ENCODE results near the gene ADD2. TPM values are rescaled to one million over a fixed set of nuclear protein-coding genes. Genes with fewer than 3 reads are reported as not detected.
"Not testable (repeated sequence)": the region's sequence is repeated elsewhere in the genome, so short reads cannot be mapped to it uniquely, and the experiment has no call there.

ADD2 gene
- total RNA-seq, 1 donor from 2014 or later = 6.1 TPM

- no peak for DNase-seq
- Mint-ChIP-seq H3K27me3 (peaks cover 4% of the 10 kb centered on the region), H3K9me3 (peaks cover 4% of the 10 kb centered on the region), H3K27ac (no peak overlapping the region), H3K36me3 (ENCODE audit: low read depth) (no peaks in the 10 kb centered on the region), H3K4me1 (no peaks in the 10 kb centered on the region), H3K4me3 (no peak overlapping the region)
- intact Hi-C loops (cut with micrococcal nuclease) = no loop called here
These were observed 16.1 kb downstream of the ADD2 start for GRCh38 chr2:70751881-70752280.

DNA sequence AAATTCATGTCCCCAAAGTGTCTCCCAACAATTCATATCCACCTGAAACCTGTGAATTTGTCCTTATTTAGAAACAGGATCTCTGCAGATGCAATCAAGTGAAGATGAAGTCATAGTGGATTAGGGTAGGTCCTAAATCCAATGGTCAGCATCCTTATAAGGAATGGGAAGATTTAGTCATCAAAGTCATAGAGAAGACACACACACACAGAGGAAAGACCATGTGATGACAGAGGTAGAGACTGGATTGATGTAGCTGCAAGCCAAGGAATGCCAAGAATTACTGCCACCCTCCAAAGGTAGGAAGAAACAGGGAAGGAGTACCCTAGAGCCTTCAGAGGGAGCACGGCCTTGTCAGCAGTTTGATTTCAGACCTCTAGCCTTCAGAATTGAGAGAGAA, 17.7 kb downstream of the ADD2 start:
- Mint-ChIP-seq H3K36me3 (ENCODE audit: low read depth) (no peaks in the 10 kb centered on the region), H3K27ac (no peak overlapping the region), H3K27me3 (peaks cover 2% of the 10 kb centered on the region), H3K4me3 (no peak overlapping the region), H3K4me1 (no peaks in the 10 kb centered on the region), H3K9me3 (peaks cover 4% of the 10 kb centered on the region)
- intact Hi-C loops (cut with micrococcal nuclease) = no loop called here
- no peak for DNase-seq

- no peaks in the 10 kb centered on the region for H3K4me1 Mint-ChIP-seq
- DNase-seq = no peak
- H3K27ac Mint-ChIP-seq = no peak overlapping the region
- peaks cover 2% of the 10 kb centered on the region for H3K27me3 Mint-ChIP-seq
- H3K36me3 Mint-ChIP-seq (ENCODE audit: low read depth) = no peaks in the 10 kb centered on the region
- intact Hi-C loops (cut with micrococcal nuclease) = no loop called here
- H3K9me3 Mint-ChIP-seq = peaks cover 4% of the 10 kb centered on the region
- no peak overlapping the region for H3K4me3 Mint-ChIP-seq
These were observed 19.8 kb downstream of the ADD2 start for GRCh38 chr2:70748002-70748784.

DNA sequence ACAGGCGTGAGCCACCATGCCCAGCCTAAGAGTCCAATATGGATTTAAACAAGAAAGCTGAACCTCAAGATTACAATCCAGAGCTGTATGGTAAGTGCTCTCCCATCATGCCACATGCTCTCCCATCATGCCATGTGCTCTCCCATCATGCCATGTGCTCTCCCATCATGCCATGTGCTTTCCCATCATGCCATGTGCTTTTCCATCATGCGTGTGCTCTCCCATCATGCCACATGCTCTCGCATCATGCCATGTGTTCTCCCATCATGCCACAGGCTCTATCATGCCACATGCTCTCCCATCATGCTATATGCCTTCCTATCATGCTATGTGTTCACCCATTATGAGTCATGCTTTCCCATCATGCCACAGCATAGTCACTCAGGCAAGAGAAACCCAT, 20.7 kb downstream of the ADD2 start:
- Mint-ChIP-seq H3K36me3 (ENCODE audit: low read depth) (no peaks in the 10 kb centered on the region), H3K27me3 (peaks cover 2% of the 10 kb centered on the region), H3K9me3 (peaks cover 4% of the 10 kb centered on the region), H3K4me3 (no peak overlapping the region), H3K27ac (no peak overlapping the region), H3K4me1 (no peaks in the 10 kb centered on the region)
- intact Hi-C loops (cut with micrococcal nuclease) = no loop called here
- no peak for DNase-seq

- H3K9me3 Mint-ChIP-seq = peaks cover 4% of the 10 kb centered on the region
- no peak for DNase-seq
- H3K4me3 Mint-ChIP-seq = no peak overlapping the region
- no peaks in the 10 kb centered on the region for H3K36me3 Mint-ChIP-seq (ENCODE audit: low read depth)
- no peak overlapping the region for H3K27ac Mint-ChIP-seq
- peaks cover 2% of the 10 kb centered on the region for H3K27me3 Mint-ChIP-seq
- no peaks in the 10 kb centered on the region for H3K4me1 Mint-ChIP-seq
- intact Hi-C loops (cut with micrococcal nuclease) = no loop called here
These were observed 21.7 kb downstream of the ADD2 start for GRCh38 chr2:70746094-70746974.

DNA sequence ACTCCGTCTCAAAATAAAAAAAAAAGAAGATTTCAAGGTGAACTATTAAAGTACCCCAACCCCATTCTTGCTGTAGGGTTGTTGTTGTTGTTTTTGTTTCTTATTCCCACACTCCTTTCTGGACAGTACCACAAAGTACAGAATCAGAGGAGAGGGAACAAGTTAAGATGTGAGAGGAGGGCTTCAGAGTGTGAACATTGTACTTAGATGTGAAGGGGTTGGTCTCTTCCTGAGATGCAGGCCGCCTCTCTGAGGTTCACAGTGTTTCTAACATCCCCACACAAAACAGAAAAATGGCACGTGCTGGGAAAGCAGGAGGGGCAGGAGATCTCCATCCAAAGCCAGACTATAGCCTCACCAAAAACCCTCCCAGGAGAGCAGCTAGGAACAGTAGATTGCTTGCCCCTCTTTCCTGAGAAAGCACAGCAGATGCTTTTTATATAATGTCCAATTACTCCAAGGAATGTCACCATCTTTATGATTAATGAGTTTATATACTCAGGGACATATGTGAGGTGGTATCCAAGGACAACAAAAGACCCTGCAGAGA, 22.6 kb downstream of the ADD2 start:
- intact Hi-C loops (cut with micrococcal nuclease) = no loop called here
- Mint-ChIP-seq H3K27ac (no peak overlapping the region), H3K9me3 (peaks cover 4% of the 10 kb centered on the region), H3K27me3 (peaks cover 2% of the 10 kb centered on the region), H3K4me1 (no peaks in the 10 kb centered on the region), H3K4me3 (no peak overlapping the region), H3K36me3 (ENCODE audit: low read depth) (no peaks in the 10 kb centered on the region)
- DNase-seq = no peak

DNA sequence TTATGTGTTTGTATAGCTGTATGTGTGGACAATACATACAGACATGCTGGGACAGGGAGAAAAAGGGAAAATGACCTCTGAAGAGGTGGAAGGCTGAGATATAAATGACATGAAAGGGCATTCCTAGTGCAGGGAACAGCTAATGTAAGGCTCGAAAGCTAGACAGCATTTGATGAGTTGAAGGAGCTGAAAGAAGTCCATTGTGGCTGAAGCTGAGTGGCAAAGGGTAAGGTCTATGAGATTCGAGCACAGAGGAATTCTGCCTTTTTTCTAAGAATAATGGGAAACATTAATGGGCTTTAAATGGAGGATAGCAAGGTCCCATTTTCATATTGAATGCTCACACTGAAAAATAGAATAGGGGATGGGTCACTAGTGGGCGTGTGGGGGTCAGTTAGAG, 23.6 kb downstream of the ADD2 start:
- H3K9me3 Mint-ChIP-seq = peaks cover 4% of the 10 kb centered on the region
- H3K36me3 Mint-ChIP-seq (ENCODE audit: low read depth) = no peaks in the 10 kb centered on the region

DNA sequence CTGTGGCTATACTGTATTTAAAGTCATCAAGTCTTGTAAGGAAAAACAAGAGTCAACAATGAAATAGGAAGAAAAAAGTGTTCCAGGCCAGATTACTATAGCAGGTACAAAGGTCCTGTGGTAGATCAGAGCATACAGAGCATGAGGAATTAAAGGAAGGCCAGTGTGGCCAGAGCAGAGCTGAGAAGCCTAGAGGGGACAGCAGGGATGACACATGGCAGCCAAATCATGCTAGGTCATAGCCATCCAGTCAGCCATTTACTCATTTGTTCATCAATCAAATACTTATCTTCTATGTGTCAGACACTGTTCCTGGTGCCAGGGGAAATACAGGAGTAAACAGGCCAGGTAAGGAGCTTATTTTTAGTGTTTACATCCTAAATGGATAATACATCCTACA, 24.3 kb downstream of the ADD2 start:
- no peak overlapping the region for H3K4me3 Mint-ChIP-seq
- H3K36me3 Mint-ChIP-seq (ENCODE audit: low read depth) = no peaks in the 10 kb centered on the region
- H3K4me1 Mint-ChIP-seq = no peaks in the 10 kb centered on the region
- H3K27ac Mint-ChIP-seq = no peak overlapping the region
- intact Hi-C loops (cut with micrococcal nuclease) = no loop called here
- H3K27me3 Mint-ChIP-seq = no peaks in the 10 kb centered on the region
- no peak for DNase-seq
- no peaks in the 10 kb centered on the region for H3K9me3 Mint-ChIP-seq

More for the DNA sequence above, 23.6 kb downstream of the ADD2 start:
- Mint-ChIP-seq H3K27ac (no peak overlapping the region), H3K4me3 (no peak overlapping the region), H3K27me3 (no peaks in the 10 kb centered on the region), H3K4me1 (no peaks in the 10 kb centered on the region)
- intact Hi-C loops (cut with micrococcal nuclease) = no loop called here
- no peak for DNase-seq

GRCh38 chr2:70743068-70743467, 24.9 kb downstream of the ADD2 start:
- no peaks in the 10 kb centered on the region for H3K9me3 Mint-ChIP-seq
- no peak for DNase-seq
- H3K4me1 Mint-ChIP-seq = no peaks in the 10 kb centered on the region
- no peak overlapping the region for H3K4me3 Mint-ChIP-seq
- intact Hi-C loops (cut with micrococcal nuclease) = no loop called here
- H3K27ac Mint-ChIP-seq = no peak overlapping the region
- H3K36me3 Mint-ChIP-seq (ENCODE audit: low read depth) = no peaks in the 10 kb centered on the region
- no peaks in the 10 kb centered on the region for H3K27me3 Mint-ChIP-seq

DNA sequence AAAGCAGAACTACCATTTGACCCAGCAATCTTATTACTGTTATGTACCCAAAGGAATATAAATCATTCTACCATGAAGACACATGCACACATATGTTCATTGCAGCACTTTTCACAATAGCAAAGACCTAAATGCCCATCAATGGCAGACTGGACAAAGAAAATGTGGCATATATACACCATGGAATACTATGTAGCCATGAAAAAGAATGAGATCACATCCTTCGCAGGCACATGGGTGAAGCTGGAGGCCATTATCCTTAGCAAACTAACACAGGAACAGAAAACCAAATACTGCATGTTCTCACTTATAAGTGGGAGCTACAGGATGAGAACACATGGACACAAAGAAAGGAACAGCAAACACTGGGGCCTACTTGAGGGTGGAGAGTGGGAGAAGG, 28.5 kb downstream of the ADD2 start:
- H3K4me3 Mint-ChIP-seq; H3K9me3 Mint-ChIP-seq; H3K36me3 Mint-ChIP-seq (ENCODE audit: low read depth); intact Hi-C loops (cut with micrococcal nuclease); H3K27me3 Mint-ChIP-seq; H3K27ac Mint-ChIP-seq; H3K4me1 Mint-ChIP-seq; DNase-seq: not testable (repeated sequence)

GRCh38 chr2:70738159-70738558, 29.8 kb downstream of the ADD2 start:
- no peak for DNase-seq
- Mint-ChIP-seq H3K4me3 (no peak overlapping the region), H3K9me3 (peaks cover 3% of the 10 kb centered on the region), H3K27ac (no peak overlapping the region), H3K27me3 (peaks cover 2% of the 10 kb centered on the region), H3K36me3 (ENCODE audit: low read depth) (no peaks in the 10 kb centered on the region), H3K4me1 (peaks cover 2% of the 10 kb centered on the region)
- intact Hi-C loops (cut with micrococcal nuclease) = no loop called here

- Mint-ChIP-seq H3K36me3 (ENCODE audit: low read depth) (no peaks in the 10 kb centered on the region), H3K4me3 (no peak overlapping the region), H3K9me3 (peaks cover 3% of the 10 kb centered on the region), H3K27me3 (peaks cover 2% of the 10 kb centered on the region), H3K27ac (no peak overlapping the region), H3K4me1 (peaks cover 4% of the 10 kb centered on the region)
- intact Hi-C loops (cut with micrococcal nuclease) = no loop called here
- no peak for DNase-seq
These were observed 32.9 kb downstream of the ADD2 start for GRCh38 chr2:70735071-70735470.

DNA sequence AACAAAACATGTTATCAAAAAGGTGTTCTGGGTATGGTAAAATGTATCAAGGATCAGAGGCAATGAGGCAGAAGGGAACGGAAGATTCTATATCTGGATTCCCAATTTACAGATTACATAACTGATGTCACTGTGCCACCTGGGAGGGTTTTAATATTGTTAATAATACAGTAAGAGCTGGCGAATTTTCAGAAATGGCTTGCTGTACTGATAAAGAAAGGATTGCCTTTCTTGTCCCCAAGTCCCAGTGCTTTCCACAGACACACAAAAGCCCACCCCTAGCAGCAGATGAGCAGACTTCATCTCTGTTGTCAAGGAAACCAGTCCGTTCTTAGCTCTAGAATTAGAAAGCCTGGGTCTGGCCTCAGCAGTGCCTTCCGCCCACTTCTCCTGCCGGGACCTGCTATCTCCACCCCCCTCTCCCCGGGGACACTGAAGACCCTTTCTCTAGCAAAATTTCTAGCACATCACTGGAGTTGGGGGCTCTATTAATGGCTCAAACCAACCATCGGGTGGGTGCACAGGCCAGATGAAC, 34.3 kb downstream of the ADD2 start:
- Mint-ChIP-seq H3K27ac (no peak overlapping the region), H3K27me3 (peaks cover 2% of the 10 kb centered on the region), H3K4me3 (no peak overlapping the region), H3K36me3 (ENCODE audit: low read depth) (no peaks in the 10 kb centered on the region), H3K9me3 (peaks cover 3% of the 10 kb centered on the region), H3K4me1 (peaks cover 4% of the 10 kb centered on the region)
- no peak for DNase-seq
- intact Hi-C loops (cut with micrococcal nuclease) = no loop called here

All from activated CD4-positive, alpha-beta T cell treated with anti-CD3 and anti-CD28 coated beads, Interleukin-2, amount 10 ng/mL, durations not matched to agents 24 days and 14 days (primary cell).